GM21423 (cell line): Measurements from ENCODE around the gene GIMAP8.
"Not testable (repeated sequence)": the region's sequence is repeated elsewhere in the genome, so short reads cannot be mapped to it uniquely, and the experiment has no call there.

Source experiments
- ATAC-seq: cut with Tn5 transposase; IDR thresholded peaks from one replicate; pipeline ENCODE4 v1.9.1; 2021; ENCODE audit warnings: mild to moderate bottlenecking, moderate library complexity; ENCODE audit not compliant: unreplicated experiment

GIMAP8 gene

GRCh38 chr7:150434240-150434639 is 16.2 kb upstream of the GIMAP8 start:
- no peak for ATAC-seq

DNA sequence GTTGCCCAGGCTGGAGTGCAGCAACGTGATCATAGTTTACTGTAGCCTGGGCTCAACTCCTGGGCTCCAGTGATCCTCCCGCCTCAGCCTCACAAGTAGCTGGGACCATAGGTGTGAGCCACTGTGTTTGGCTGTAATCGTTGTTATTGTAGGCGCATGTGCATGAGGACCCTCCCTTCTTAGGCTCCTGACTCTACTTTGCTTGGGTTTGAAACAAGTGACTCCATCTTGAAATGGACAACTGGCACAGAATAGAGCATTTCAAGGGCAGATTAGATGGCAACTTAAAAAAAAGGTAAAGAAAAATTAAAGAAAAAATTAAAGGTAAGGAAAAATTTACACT is 15.4 kb upstream of the GIMAP8 start:
- ATAC-seq: no peak

DNA sequence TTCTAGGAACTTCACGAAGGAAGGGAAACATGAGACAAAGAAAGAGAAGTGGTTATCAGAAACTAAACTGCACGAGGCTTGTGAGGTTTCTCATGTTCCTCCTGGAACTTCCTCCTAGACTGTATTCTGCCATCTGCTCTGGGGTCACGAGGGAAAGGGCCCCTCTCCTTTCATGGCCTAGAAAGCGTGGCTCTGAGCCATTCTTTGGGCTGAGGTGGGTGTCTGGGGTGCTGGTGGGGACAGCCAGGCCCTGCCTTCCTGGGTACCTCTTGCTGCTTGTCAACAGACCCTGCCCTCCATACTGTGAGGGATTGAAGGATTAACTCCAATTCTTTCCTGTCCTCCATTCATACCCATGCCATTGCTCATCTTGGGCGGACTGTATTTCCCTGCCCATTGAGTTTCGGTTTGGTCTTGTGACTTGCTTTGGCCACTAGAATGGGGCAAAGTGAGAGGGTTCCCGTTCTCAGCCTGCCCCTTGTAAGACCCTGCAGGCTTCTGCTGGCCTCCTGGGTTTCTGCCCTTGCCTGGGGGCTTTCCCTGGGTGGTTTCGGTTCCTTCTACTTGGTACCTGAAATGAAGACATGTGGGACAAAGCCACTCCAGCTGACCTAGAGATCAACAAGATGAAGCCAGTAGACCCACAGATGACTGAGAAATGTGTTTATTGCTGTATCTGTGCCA is 14.9 kb upstream of the GIMAP8 start:
- ATAC-seq: peak; percentile 88

DNA sequence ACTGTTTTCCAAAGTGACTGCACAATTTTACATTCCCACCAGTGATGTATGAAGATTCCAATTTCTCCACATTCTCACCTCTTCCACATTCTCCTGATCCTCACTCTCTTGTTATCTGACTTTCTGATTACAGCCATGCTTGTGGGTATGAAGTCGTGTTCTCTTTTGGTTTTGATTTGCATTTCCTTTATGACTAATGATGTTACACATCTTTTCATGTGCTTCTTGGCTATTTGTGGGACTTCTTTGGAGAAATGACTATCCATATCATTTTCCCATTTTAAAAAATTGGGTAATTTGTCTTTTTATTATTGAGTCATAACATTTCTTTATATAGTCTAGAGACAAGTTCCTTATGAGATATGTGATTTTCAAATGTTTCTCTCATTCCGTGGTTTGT is 10.5 kb upstream of the GIMAP8 start:
- ATAC-seq: no peak

GRCh38 chr7:150441524-150441923 is 8.9 kb upstream of the GIMAP8 start:
- ATAC-seq: no peak

DNA sequence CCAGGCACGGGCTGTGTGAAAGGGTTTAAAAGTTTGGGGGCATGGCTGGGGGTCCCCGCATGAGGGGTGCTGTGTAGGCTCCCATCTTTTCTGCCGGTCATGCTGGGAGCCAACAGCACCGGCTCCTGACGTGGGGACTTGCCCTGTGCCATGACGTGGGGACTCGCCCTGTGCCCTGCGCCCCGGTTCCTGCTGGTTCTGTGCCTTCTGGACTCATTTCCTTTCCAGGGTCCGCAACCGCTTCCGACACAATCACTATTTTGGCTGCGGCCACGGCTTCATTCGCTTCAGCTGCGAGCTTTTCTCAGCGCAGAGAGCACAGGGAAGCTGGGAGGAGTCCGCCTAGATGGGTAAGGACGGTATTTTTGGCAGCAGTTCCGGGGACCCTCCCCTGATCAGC is 7.6 kb upstream of the GIMAP8 start:
- no peak for ATAC-seq

DNA sequence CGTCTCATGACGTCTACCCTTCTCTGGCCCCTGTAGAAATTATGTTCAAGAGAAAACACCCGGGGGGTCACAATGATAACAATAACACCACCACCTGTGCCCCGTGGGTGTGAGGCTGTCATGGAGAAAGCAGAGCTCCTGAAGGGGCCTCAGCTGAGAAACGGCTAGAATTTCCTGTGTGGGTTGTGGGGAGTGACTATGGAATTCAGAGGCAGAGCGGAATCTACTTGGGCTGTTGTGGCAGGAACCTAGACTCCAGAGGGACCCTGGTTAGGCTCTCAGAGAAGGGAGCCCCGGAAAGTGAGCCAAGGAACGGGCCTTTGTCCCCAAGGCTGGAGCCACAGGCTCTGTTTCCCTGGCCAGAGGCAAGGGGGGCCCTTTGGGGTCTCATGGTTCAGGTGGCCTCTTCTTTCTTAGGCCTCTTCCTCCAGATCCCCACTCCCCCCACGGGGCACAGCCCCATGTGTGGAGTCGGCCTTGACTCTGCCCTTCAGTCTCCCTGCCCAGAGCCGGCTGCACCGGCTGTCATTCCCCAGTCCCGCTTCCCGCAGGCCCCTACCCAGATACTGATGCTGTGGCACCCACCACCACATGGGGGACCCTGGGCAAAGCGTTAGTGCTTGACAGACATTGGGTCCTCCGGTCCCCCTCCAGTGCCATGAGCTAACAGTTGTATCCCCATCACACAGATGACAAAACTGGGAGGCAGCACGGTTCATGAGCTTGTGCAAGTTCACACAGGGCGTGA is 6.5 kb upstream of the GIMAP8 start:
- no peak for ATAC-seq

DNA sequence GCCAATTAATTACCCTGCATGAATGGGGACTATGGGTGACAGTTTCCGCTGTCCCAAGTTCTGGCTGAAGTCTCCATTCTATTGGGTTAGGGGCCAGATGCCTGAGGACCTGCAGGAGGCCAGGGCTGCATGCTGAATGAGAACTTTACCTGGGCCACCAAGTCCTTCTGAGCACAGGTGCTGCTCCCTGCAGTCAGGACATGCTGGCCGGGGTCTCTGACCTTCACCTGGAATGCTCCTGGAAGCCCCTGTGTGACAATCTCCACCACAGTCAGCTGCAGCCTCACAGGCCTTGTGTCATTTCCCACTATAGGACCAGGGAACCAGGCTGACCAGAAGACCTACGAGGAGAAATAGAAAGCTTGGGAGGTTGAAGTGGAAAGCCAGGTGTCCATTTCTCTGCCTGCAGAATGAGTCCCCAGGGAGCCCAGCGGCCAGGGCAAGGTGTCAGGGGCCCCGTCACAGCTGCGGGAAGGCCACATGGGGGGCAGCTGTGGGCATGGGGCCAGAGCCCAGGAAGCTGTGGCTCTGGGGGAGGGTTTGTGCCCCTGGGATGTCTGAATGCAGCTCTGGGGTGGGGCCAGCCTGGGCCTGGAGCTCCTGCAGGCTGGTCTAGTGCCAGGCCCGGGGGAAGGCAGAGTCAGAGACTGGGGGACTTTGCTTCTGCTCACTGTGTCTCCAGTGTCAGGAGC is 5.6 kb upstream of the GIMAP8 start:
- no peak for ATAC-seq

- no peak for ATAC-seq
Observed at GRCh38 chr7:150446288-150446938, 4.0 kb upstream of the GIMAP8 start.

GRCh38 chr7:150447966-150448788 is 2.3 kb upstream of the GIMAP8 start:
- ATAC-seq: no peak

DNA sequence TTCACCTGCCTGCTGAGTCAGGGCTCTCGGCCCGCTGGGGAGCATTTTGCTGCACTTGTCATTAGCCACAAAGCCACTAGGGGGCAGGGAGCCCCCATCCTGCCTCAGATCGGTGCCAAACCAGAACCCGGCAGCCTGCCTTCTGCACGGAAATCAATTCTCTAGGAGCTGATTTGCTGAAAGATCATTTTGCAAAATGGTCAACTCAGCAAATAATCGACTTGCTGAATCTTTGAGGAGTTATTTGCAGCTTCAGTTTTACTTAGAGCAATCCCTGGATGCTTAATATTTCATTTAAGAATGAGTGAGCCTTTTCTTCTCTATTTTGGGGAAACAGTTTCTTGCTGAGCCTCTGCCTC is 1.7 kb upstream of the GIMAP8 start:
- ATAC-seq: peak; percentile 29

DNA sequence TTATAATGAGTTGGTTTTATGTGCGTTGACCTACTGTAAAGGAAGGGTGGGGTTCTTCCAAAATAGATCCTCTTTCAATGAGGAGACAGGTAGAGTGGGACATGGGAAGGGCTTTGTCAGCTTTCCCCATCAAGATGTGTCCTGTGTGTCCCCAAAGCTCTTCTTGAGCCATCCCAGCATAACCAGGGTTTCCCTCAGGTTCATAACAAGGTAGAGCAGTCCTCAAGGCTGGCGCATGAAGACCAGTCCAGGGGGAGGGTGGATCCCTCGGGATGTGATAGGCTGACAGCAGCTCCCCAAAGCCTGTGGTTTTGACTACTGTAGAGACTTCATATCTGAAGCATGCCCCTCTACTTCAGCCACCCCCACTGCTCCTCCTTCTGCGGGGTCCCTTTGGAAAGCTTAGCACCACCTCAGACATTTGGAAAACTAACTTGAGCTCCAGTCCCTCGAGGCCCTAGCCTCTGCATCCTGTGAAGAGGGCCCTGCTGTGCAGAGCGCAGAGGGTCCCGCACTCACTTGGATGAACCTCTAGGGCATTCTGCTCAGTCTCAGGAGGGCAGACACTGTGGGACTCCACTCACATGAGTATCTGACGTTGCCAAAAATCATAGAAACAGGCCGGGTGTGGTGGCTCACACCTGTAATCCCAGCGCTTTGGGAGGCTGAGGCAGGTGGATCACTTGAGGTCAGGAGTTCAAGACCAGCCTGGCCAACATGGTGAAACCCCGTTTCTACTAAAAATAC is 1.1 kb upstream of the GIMAP8 start:
- no peak for ATAC-seq

- ATAC-seq: peak; percentile 54
Observed at GRCh38 chr7:150451097-150451793, 815 bp downstream of the GIMAP8 start.

- no peak for ATAC-seq
Observed at GRCh38 chr7:150451833-150452461, 1.5 kb downstream of the GIMAP8 start.

- no peak for ATAC-seq
Observed at GRCh38 chr7:150453181-150453580, 2.8 kb downstream of the GIMAP8 start.

GRCh38 chr7:150453892-150454291 is 3.5 kb downstream of the GIMAP8 start:
- no peak for ATAC-seq

DNA sequence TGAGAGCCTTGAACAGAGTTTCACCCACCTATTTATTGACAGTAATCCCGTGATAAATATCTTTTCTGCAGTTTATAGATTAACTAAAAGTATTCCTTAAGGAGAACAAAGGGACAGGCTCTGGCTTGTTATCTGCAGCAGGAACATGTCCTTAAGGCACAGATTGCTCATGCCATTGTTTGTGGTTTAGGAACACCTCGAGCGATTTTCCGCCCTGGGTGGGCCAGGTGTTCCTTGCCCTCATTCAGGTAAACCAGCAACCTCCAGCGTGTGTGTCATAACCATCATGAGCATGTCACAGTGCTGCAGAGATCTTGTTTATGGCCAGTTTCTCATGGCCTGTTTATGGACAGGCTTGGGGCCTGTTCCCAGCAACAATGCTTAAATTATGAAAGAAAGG is 6.6 kb downstream of the GIMAP8 start:
- not testable (repeated sequence) for ATAC-seq

DNA sequence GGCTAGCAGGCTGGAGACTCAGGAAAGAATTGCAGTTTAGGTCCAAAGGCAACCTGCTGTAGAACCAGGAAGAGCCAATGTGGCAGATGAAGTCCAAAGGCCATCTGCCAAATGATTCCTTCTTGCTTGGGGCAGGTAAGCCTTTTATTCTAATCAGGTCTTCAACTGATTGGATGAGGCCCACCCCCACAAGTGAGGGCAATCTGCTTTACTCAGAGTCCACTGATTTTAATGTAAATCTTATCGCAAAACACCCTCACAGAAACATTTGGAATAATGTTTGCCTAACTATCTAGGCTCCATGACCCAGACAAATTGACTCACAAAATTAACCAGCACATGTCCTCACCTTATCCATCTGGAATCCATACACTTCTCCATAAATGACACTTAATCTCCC is 7.8 kb downstream of the GIMAP8 start:
- ATAC-seq: no peak

DNA sequence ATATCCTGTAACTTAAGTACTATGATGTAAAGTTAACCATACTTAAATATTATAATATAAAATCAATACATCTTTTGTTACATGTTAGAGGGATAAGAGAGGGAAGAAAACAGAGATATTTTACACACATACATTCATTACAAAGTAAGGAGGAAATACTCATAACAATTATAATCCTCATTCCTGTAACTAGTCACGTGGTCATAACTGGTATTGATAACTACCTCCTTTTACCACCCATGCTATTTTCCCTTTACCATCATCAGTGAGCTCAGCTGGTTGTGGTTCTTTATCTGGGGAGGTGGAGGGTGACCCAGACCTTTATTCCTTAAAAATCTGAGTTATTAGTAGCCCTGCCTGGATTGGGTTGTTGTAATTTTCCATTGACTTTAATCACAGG is 8.3 kb downstream of the GIMAP8 start:
- no peak for ATAC-seq
